CD14-positive monocyte (primary cell): Measurements from ENCODE around the gene DPP10. TPM values are rescaled to one million over a fixed set of nuclear protein-coding genes. Genes with fewer than 3 reads are reported as not detected.

ENCODE experiments used
- DNase-seq, 3 donors: peaks; one replicate each; pipeline ENCODE4 v3.0.0-alpha.2; 2011 to 2022
- H2AFZ ChIP-seq: 2 replicates; pipeline ENCODE4 v1.6.0; 2012; ENCODE audit warnings: mild to moderate bottlenecking, low read depth, low read length, inconsistent platforms; ENCODE audit not compliant: insufficient read depth, poor library complexity, severe bottlenecking
- H3K27ac ChIP-seq, 2 donors: 1 replicate in 1 of 2; 2 replicates in 1 of 2; pipeline ENCODE4 v1.5.1; 2012 to 2013; ENCODE audit warnings: low read length in 2 of 2, control low read depth in 1 of 2, inconsistent platforms in 1 of 2, low read depth in 1 of 2, mild to moderate bottlenecking in 1 of 2
- H3K27me3 ChIP-seq, 2 donors: one replicate each; pipeline versions ENCODE4 v1.6.0 to v1.6.1; 2011 to 2013; ENCODE audit warnings: low read length in 2 of 2; ENCODE audit not compliant: control insufficient read depth in 2 of 2, insufficient read depth in 2 of 2
- H3K36me3 ChIP-seq, 2 donors: replicated peaks in 1 of 2; 1 replicate in 1 of 2; 2 replicates in 1 of 2; pipeline versions ENCODE4 v1.5.1 to v1.6.1; 2012 to 2013; ENCODE audit warnings: low read length in 2 of 2, control low read depth in 1 of 2, inconsistent platforms in 1 of 2, mild to moderate bottlenecking in 1 of 2; ENCODE audit not compliant: insufficient read depth in 2 of 2, control insufficient read depth in 1 of 2
- H3K4me1 ChIP-seq, 2 donors: 1 replicate in 1 of 2; 2 replicates in 1 of 2; pipeline versions ENCODE4 v1.5.1 to v1.6.1; 2012 to 2013; ENCODE audit warnings: low read length in 2 of 2, control low read depth in 1 of 2, inconsistent platforms in 1 of 2, mild to moderate bottlenecking in 1 of 2, moderate library complexity in 1 of 2; ENCODE audit not compliant: insufficient read depth in 2 of 2, control insufficient read depth in 1 of 2
- H3K4me2 ChIP-seq: replicated peaks from 2 replicates; pipeline ENCODE3; 2012; ENCODE audit warnings: low read length, moderate library complexity, mild to moderate bottlenecking; ENCODE audit not compliant: poor library complexity, severe bottlenecking; ENCODE audit errors: extremely low read depth
- H3K4me3 ChIP-seq, 3 experiments: fragments of 200-600 bp in 1 of 3; sonication (generic) in 1 of 3; replicated peaks in 1 of 3; 1 replicate in 2 of 3; 2 replicates in 1 of 3; pipeline ENCODE4 v1.5.1; 2011 to 2013; ENCODE audit warnings: low read length in 3 of 3, mild to moderate bottlenecking in 3 of 3, control low read depth in 2 of 3, low read depth in 2 of 3, inconsistent platforms in 1 of 3, moderate library complexity in 1 of 3
- H3K79me2 ChIP-seq: 2 replicates; pipeline ENCODE4 v1.6.0; 2012; ENCODE audit warnings: mild to moderate bottlenecking, control low read depth, inconsistent platforms, low read length, moderate library complexity; ENCODE audit not compliant: insufficient read depth
- H3K9ac ChIP-seq: 2 replicates; pipeline ENCODE4 v1.6.0; 2017; ENCODE audit warnings: low read length, mild to moderate bottlenecking; ENCODE audit not compliant: insufficient read depth, poor library complexity, severe bottlenecking
- H3K9me3 ChIP-seq, 2 donors: replicated peaks in 1 of 2; 1 replicate in 1 of 2; 2 replicates in 1 of 2; pipeline versions ENCODE4 v1.5.1 to v1.6.1; 2012 to 2013; ENCODE audit warnings: low read length in 2 of 2, control low read depth in 1 of 2; ENCODE audit not compliant: control insufficient read depth in 1 of 2, insufficient read depth in 1 of 2
- H4K20me1 ChIP-seq: 2 replicates; pipeline ENCODE4 v1.6.0; 2012; ENCODE audit warnings: mild to moderate bottlenecking, low read length, control low read depth, moderate library complexity; ENCODE audit not compliant: insufficient read depth
- H3K27ac Mint-ChIP-seq, 7 donors: one replicate each; pipeline ENCODE4 v1.8.0; 2020; ENCODE audit warnings: mild to moderate bottlenecking in 7 of 7, mixed read lengths in 7 of 7, moderate library complexity in 6 of 7, inconsistent platforms in 2 of 7
- H3K27me3 Mint-ChIP-seq, 3 donors: one replicate each; pipeline ENCODE4 v1.8.0; 2021 to 2022; ENCODE audit warnings: low read depth in 3 of 3, mild to moderate bottlenecking in 3 of 3, mixed read lengths in 3 of 3, moderate library complexity in 3 of 3, inconsistent platforms in 1 of 3
- H3K36me3 Mint-ChIP-seq, 2 donors: one replicate each; pipeline ENCODE4 v1.8.0; 2020; ENCODE audit warnings: mixed read lengths in 2 of 2, inconsistent platforms in 1 of 2, mild to moderate bottlenecking in 1 of 2
- H3K4me1 Mint-ChIP-seq: one replicate; pipeline ENCODE4 v1.8.0; 2020; ENCODE audit warnings: mild to moderate bottlenecking, mixed read lengths
- H3K4me3 Mint-ChIP-seq, 2 donors: one replicate each; pipeline ENCODE4 v1.8.0; 2020; ENCODE audit warnings: mild to moderate bottlenecking in 2 of 2, mixed read lengths in 2 of 2, moderate library complexity in 1 of 2
- H3K9me3 Mint-ChIP-seq, 7 donors: one replicate each; pipeline ENCODE4 v1.8.0; 2020 to 2022; ENCODE audit warnings: mixed read lengths in 7 of 7, mild to moderate bottlenecking in 6 of 7, moderate library complexity in 6 of 7, inconsistent platforms in 2 of 7
- WGBS: methylation state at CpG from one replicate; pipeline ENCODE4 v1.1.5; 2013; ENCODE audit warnings: missing lambda C conversion rate; ENCODE audit not compliant: insufficient coverage; 5-methylcytosine and 5-hydroxymethylcytosine counted together
- intact Hi-C, 2 donors: fragments of 100-400 bp; cut with micrococcal nuclease; formaldehyde crosslinking; loops; one replicate each; pipeline versions ENCODE4 v1.15.0 to v1.15.1; 2023
- polyA plus RNA-seq, 3 donors: library from polyadenylated mRNA; depleted of rRNA in 1 of 3; unstranded in 2 of 3; stranded (reverse) in 1 of 3; fragments of 300-500 nt in 2 of 3; fragments of >200 nt in 1 of 3; fragmentation: Illumina TruSeq in 2 of 3; gene quantifications; 1 replicate in 2 of 3; 2 replicates in 1 of 3; pipeline ENCODE4 v1.2.3, GENCODE V29; 2012 to 2021
- TF ChIP-seq, protein P1 (sequence below): fragments of 200-600 bp; IDR thresholded peaks from one replicate; pipeline ENCODE4 v1.8.0; 2022; ENCODE audit warnings: antibody characterized with exemption, mild to moderate bottlenecking

DPP10 gene
- polyA plus RNA-seq, 3 donors = not detected

- Mint-ChIP-seq H3K27ac (no peak overlapping the region), H3K27me3 (no peaks in the 10 kb centered on the region), H3K9me3 (peaks cover 0 to 4% (median 0%) of the 10 kb centered on the region in 7 donors), H3K4me3 (no peak overlapping the region), H3K4me1 (no peaks in the 10 kb centered on the region), H3K36me3 (no peaks in the 10 kb centered on the region)
- no peaks in the 10 kb centered on the region for H4K20me1 ChIP-seq
- no peak overlapping the region for H3K4me2 ChIP-seq
- H3K9ac ChIP-seq = no peak overlapping the region
- H3K4me3 ChIP-seq = no peak overlapping the region
- DNase-seq = no peak
- H3K79me2 ChIP-seq = no peaks in the 10 kb centered on the region
- no peaks in the 10 kb centered on the region for H3K27me3 ChIP-seq
- H3K4me1 ChIP-seq = no peaks in the 10 kb centered on the region
- 60% methylated on average over 1 of the region's 1 CpG for WGBS
- H3K27ac ChIP-seq = no peak overlapping the region
- H3K9me3 ChIP-seq = peaks cover 0 to under 1% of the 10 kb centered on the region in 2 donors
- intact Hi-C loops = no loop called here
- H2AFZ ChIP-seq = no peak overlapping the region
- TF ChIP-seq, protein P1, sequence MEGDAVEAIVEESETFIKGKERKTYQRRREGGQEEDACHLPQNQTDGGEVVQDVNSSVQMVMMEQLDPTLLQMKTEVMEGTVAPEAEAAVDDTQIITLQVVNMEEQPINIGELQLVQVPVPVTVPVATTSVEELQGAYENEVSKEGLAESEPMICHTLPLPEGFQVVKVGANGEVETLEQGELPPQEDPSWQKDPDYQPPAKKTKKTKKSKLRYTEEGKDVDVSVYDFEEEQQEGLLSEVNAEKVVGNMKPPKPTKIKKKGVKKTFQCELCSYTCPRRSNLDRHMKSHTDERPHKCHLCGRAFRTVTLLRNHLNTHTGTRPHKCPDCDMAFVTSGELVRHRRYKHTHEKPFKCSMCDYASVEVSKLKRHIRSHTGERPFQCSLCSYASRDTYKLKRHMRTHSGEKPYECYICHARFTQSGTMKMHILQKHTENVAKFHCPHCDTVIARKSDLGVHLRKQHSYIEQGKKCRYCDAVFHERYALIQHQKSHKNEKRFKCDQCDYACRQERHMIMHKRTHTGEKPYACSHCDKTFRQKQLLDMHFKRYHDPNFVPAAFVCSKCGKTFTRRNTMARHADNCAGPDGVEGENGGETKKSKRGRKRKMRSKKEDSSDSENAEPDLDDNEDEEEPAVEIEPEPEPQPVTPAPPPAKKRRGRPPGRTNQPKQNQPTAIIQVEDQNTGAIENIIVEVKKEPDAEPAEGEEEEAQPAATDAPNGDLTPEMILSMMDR = no peak
- no peaks in the 10 kb centered on the region for H3K36me3 ChIP-seq
Observed at GRCh38 chr2:115542331-115542730, 1099.9 kb downstream of the DPP10 start.

DNA sequence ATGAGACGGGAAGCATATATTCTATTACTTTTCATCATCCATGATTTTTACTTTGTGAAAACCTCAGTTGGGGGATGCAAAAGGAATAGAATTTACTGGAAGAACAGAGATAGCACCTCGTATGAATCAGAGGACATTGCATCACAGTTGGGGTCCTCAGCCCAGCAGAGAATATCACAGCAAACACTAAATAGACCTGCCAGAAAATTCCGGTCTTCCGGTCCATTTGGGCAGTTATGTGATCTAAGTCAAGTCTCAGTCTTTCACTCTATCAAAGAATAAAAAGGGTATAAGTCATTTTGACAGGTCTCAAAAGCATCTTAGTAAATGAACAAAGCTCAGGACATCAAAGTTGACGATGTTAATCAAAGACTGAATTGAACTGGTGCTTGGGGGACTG, 1100.6 kb downstream of the DPP10 start:
- no peaks in the 10 kb centered on the region for H3K4me1 Mint-ChIP-seq
- Histone ChIP-seq H3K4me3 (no peak overlapping the region), H4K20me1 (no peaks in the 10 kb centered on the region), H3K27ac (no peak overlapping the region), H3K36me3 (no peaks in the 10 kb centered on the region), H3K27me3 (no peaks in the 10 kb centered on the region), H3K4me2 (no peak overlapping the region), H3K9me3 (peaks cover 0 to 3% of the 10 kb centered on the region in 2 donors), H3K79me2 (no peaks in the 10 kb centered on the region), H2AFZ (no peak overlapping the region), H3K4me1 (no peaks in the 10 kb centered on the region), H3K9ac (no peak overlapping the region)
- peaks cover 0 to 4% (median 0%) of the 10 kb centered on the region in 7 donors for H3K9me3 Mint-ChIP-seq
- H3K27ac Mint-ChIP-seq = no peak overlapping the region
- H3K36me3 Mint-ChIP-seq = no peaks in the 10 kb centered on the region
- WGBS = no CpG with 5 or more reads among the region's 5 CpGs
- intact Hi-C loops = no loop called here
- H3K27me3 Mint-ChIP-seq = no peaks in the 10 kb centered on the region
- no peak overlapping the region for H3K4me3 Mint-ChIP-seq
- TF ChIP-seq, protein P1 = no peak
- no peak for DNase-seq
